SU-DHL-6 (cell line): ENCODE data around the gene DDIT4.

Experiments
- CTCF ChIP-seq: fragments of 200-600 bp; sonication (generic); IDR thresholded peaks from one replicate; pipeline ENCODE4 v1.5.1; 2017; ENCODE audit warnings: antibody characterized with exemption, mild to moderate bottlenecking, low read length, moderate library complexity; ENCODE audit not compliant: insufficient read depth, poor library complexity, severe bottlenecking
- EZH2phosphoT487 ChIP-seq: fragments of 200-600 bp; sonication (generic), shearing (Covaris generic); conservative IDR thresholded peaks from 2 replicates; pipeline ENCODE4 v1.6.1; 2018; ENCODE audit warnings: mild to moderate bottlenecking, antibody characterized with exemption, low read length, moderate library complexity, mixed read lengths

- no peak for TF ChIP-seq CTCF
- no peak for TF ChIP-seq EZH2phosphoT487
Observed at GRCh38 chr10:72255977-72256729, 17.6 kb upstream of the DDIT4 start.
